ENCODE results near the gene DNAH3.
"Not testable (repeated sequence)": the region's sequence is repeated elsewhere in the genome, so short reads cannot be mapped to it uniquely, and the experiment has no call there.

The DNAH3 gene

GRCh38 chr16:21120976-21121520 is 29.6 kb downstream of the DNAH3 start:
- DNase-seq = no peak

- DNase-seq = no peak
These were observed 33.1 kb downstream of the DNAH3 start for GRCh38 chr16:21117567-21117966.

- DNase-seq = no peak
These were observed 34.4 kb downstream of the DNAH3 start for GRCh38 chr16:21116148-21116693.

GRCh38 chr16:21115551-21115950 is 35.1 kb downstream of the DNAH3 start:
- DNase-seq = not testable (repeated sequence)

- no peak for DNase-seq
These were observed 46.4 kb downstream of the DNAH3 start for GRCh38 chr16:21103941-21104860.

- no peak for DNase-seq
These were observed 48.8 kb downstream of the DNAH3 start for GRCh38 chr16:21101631-21102420.

GRCh38 chr16:21100447-21100846 is 50.2 kb downstream of the DNAH3 start:
- no peak for DNase-seq

GRCh38 chr16:21097151-21097550 is 53.5 kb downstream of the DNAH3 start:
- DNase-seq = no peak

- not testable (repeated sequence) for DNase-seq
These were observed 55.9 kb downstream of the DNAH3 start for GRCh38 chr16:21094719-21095118.

- DNase-seq = no peak
These were observed 57.7 kb downstream of the DNAH3 start for GRCh38 chr16:21092951-21093350.

- no peak for DNase-seq
These were observed 61.8 kb downstream of the DNAH3 start for GRCh38 chr16:21088646-21089538.

GRCh38 chr16:21088143-21088542 is 62.5 kb downstream of the DNAH3 start:
- no peak for DNase-seq

GRCh38 chr16:21084631-21085225 is 65.9 kb downstream of the DNAH3 start:
- DNase-seq = no peak

GRCh38 chr16:21083729-21084268 is 66.8 kb downstream of the DNAH3 start:
- peak; percentile 14 for DNase-seq

GRCh38 chr16:21081329-21081728 is 69.3 kb downstream of the DNAH3 start:
- DNase-seq = no peak

GRCh38 chr16:21078563-21078962 is 72.1 kb downstream of the DNAH3 start:
- DNase-seq = no peak

GRCh38 chr16:21076186-21076883 is 74.3 kb downstream of the DNAH3 start:
- DNase-seq = no peak

GRCh38 chr16:21075252-21075651 is 75.4 kb downstream of the DNAH3 start:
- DNase-seq = no peak

GRCh38 chr16:21072976-21073375 is 77.7 kb downstream of the DNAH3 start:
- DNase-seq = no peak

- no peak for DNase-seq
These were observed 78.9 kb downstream of the DNAH3 start for GRCh38 chr16:21071741-21072140.

- DNase-seq = no peak
These were observed 80.1 kb downstream of the DNAH3 start for GRCh38 chr16:21070564-21070963.
